NCI-H2171 (cell line): ENCODE results near the gene ID1.
A peak's percentile ranks its signal among the peaks of the same experiment; 100 is the strongest.
"Not testable (repeated sequence)": the region's sequence is repeated elsewhere in the genome, so short reads cannot be mapped to it uniquely, and the experiment has no call there.

Experiments used
- DNase-seq: peaks from one replicate; lab custom pipeline; 2025; lab: John Stamatoyannopoulos, UW

The ID1 gene

DNA sequence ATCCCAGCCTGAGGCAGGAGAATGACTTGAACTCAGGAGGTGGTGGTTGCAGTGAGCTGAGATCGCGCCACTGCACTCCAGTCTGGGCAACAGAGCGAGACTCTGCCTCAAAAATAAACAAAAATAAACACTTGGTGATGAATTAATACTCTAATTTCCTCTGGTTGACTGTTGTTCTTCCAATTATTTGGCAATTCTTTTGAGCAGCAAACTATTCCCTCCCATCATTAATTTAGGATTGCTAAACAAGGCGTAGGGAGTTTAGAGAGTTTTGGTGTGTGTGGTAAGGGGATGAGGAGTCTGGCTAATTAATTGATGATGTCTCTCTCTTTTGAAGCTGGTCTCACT lies 2.7 kb upstream of the ID1 start:
- no peak for DNase-seq

- no peak for DNase-seq
Measured at GRCh38 chr20:31602779-31603441, 2.2 kb upstream of the ID1 start.

DNA sequence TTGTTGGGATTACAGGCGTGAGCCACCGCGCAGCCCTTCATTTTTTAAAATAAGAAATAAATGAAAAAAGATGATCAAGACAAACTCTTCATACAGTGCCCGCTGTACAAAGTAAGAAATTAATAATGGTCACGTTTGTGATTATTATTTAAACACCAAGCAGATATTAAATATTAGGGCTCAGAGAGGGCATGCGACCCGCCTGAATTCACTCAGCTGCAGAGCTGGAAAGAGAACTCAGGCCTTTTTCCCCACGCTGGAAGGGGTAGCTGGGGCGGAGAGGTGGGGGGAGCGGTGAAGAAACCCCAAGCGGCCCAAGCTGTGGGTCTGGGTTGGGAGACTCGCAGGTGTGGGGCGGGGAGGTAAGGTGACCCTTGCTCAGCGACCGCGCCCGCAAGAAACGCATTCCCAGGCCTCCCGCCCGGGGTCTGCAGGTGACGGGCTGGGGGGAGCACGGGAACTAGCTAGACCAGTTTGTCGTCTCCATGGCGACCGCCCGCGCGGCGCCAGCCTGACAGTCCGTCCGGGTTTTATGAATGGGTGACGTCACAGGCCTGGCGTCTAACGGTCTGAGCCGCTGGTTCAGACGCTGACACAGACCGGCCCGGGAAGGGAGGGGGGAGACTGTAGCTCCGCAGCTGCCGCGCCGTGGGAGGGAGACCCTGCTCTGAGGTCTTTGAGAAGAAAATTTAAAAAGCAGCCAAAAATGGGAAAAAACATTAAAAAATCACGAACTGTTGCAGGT lies 1.1 kb upstream of the ID1 start:
- DNase-seq = peak; percentile 100

- peak; percentile 74 for DNase-seq
Measured at GRCh38 chr20:31604567-31605030, 490 bp upstream of the ID1 start.

- DNase-seq = no peak
Measured at GRCh38 chr20:31605902-31606803, 1.1 kb downstream of the ID1 start.

- DNase-seq = peak; percentile 90
Measured at GRCh38 chr20:31606804-31607639, 1.9 kb downstream of the ID1 start.

- DNase-seq = no peak
Measured at GRCh38 chr20:31607640-31608250, 2.7 kb downstream of the ID1 start.

DNA sequence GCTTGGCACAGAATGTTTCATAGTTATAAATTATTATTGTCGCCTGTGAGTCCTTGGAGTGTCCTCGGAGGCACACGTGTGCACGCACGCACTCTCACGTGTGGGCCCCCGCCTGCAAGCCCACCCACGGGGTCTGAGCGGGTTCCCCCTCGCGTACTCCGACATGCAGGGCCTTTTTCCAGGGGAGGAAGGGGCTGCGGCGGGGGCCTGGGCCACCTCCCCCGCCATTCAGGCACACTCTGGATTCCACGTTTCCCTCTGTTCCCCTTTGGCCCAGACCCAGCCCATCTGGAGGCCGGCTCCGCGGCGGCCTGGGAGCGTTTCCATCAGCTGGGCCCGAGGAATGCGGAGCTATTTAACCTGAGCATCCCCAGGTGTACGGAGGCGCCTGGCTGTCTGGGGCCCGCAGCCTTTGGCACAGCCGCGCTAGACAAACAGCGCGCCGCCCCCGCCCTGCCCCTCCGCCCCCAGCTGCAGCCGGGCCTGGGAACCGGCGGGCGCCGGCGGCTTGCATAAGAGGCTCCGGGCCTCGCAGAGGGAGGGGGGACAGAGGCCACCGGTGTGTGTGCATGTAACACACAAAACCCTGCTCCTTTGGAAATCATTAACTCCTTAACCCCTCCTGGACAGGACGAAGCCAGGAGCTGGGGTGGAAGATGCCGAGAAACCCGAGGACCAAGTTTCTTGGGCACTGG lies 3.3 kb downstream of the ID1 start:
- peak; percentile 99 for DNase-seq

DNA sequence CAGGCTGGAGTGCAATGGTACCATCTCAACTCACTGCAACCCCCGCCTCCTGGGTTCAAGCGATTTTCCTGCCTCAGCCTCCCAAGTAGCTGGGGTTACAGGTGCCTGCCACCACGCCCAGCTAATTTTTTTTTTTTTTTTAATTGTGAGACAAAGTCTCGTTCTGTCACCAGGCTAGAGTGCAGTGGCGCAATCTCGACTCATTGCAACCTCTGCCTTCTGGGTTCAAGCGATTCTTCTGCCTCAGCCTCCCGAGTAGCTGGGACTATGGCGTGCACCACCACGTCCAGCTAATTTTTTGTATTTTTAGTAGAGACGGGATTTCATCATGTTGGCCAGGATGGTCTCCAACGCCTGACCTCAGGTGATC lies 7.2 kb downstream of the ID1 start:
- not testable (repeated sequence) for DNase-seq

- no peak for DNase-seq
Measured at GRCh38 chr20:31615416-31615815, 10.3 kb downstream of the ID1 start.

DNA sequence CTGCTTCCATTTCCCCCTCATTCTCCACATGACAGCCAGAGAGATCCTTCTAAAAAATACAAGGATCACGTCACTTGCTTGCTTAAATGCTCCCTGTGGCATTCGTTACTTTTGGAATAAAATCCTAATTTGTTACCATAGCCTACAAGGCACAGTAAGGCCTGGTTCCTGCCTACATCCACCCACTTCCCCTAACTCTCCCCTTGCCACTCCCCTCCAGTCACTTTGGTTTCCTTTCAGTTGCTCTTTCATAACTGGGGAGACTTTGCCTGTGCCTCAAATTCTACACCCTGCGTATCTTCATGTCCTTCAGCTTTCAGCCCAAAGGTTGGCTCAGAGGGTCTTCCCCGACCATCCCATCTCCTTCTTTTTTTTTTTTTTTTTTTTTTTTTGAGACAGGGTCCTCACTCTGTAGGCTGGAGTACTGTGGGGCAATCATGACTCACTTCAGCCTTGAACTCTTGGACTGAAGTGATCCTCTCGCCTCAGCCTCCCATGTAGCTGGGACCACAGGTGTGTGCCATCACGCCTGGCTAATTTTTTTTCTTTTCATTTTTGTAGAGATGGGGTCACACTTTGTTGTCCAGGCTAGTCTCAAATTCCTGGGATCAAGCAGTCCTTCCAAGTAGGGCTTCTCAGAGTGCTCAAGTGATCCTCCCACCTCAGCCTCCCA lies 12.5 kb downstream of the ID1 start:
- no peak for DNase-seq

GRCh38 chr20:31620246-31620645 lies 15.2 kb downstream of the ID1 start:
- DNase-seq = no peak

- not testable (repeated sequence) for DNase-seq
Measured at GRCh38 chr20:31623123-31623505, 18.0 kb downstream of the ID1 start.

DNA sequence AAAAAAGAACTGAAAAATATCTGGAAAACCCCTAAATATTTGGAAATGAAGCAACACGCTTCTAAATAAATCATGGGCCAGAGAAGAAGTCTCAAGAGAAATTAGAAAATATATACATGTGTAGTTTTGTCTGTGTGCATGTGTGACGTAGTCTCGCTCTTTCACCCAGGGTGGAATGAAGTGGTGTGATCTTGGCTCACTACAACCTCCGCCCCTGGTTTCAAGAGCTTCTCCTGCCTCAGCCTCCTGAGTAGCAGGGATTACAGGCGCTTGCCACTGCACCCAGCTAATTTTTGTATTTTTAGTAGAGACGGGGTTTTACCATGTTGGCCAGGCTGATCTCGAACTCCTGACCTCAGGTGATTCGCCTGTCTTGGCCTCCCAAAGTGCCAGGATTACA lies 21.4 kb downstream of the ID1 start:
- not testable (repeated sequence) for DNase-seq

DNA sequence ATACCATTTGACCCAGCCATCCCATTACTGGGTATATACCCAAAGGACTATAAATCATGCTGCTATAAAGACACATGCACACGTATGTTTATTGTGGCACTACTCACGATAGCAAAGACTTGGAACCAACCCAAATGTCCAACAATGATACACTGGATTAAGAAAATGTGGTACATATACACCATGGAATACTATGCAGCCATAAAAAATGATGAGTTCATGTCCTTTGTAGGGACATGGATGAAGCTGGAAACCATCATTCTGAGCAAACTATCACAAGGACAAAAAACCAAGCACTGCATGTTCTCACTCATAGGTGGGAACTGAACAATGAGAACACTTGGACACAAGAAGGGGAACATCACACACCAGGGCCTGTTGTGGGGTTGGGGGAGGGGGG lies 23.0 kb downstream of the ID1 start:
- not testable (repeated sequence) for DNase-seq

DNA sequence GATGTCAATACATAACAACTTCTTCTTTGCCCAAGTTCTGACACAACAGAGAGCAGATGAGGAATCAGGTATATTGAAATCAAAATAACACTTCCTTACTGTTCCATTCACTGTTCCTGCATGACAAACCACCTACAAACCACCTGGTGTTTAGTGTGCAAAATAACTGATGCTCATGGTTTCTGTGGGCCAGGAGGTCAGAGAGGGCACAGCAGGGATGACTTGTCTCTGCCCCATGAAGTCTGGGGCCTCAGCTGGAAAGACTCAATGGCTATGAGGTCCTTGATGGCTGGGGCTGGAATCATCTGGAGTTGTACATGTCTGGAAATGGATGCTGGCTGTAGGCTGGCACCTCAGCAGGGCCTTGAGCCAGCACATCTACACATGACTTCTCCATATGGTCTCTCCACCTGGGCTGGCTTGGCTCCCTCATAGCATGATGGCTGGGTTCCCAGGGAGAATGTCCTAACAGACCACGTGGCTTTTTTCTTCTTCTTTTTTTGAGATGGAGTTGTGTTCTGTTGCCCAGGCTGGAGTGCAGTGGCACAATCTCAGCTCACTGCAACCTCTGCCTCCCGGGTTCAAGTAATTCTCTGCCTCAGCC lies 25.2 kb downstream of the ID1 start:
- DNase-seq = peak; percentile 97

GRCh38 chr20:31632548-31633338 lies 27.7 kb downstream of the ID1 start:
- no peak for DNase-seq

- no peak for DNase-seq
Measured at GRCh38 chr20:31633339-31633914, 28.3 kb downstream of the ID1 start.

DNA sequence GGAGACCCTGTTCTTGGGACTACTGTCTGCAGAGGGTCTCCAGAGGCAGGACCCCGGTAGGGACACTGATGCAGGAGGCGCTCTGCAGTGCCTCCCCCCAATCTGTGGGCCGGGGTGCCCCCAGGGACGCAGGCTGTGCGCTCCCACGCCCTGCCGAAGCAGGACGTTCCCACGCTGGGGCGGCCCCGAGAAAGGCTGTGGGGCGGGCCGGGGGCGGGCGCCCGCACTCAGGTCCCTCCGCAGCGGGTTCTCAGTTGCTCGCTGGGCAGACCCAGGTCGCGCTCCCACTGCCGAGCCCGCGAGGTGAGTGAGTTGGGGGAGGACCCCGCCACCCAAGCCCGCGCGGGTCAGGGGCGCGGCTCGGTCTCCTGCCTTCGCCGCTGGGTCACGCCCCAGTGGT lies 32.6 kb downstream of the ID1 start, which contains the start of gene COX4I2:
COX4I2 (plus strand) TSS at position 253 of the 400 bp plus-strand sequence. CDS start 1,106 bp downstream, outside the sequence.
- peak; percentile 33 for DNase-seq
